GM18502 (cell line): ENCODE results near the gene TRIM48.
"Not testable (repeated sequence)": the region's sequence is repeated elsewhere in the genome, so short reads cannot be mapped to it uniquely, and the experiment has no call there.

ENCODE experiments used
- ATAC-seq: cut with Tn5 transposase; IDR thresholded peaks from one replicate; pipeline ENCODE4 v1.9.1; 2021; ENCODE audit warnings: mild to moderate bottlenecking; ENCODE audit not compliant: unreplicated experiment, poor library complexity

Gene TRIM48, protein sequence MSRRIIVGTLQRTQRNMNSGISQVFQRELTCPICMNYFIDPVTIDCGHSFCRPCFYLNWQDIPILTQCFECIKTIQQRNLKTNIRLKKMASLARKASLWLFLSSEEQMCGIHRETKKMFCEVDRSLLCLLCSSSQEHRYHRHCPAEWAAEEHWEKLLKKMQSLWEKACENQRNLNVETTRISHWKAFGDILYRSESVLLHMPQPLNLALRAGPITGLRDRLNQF

DNA sequence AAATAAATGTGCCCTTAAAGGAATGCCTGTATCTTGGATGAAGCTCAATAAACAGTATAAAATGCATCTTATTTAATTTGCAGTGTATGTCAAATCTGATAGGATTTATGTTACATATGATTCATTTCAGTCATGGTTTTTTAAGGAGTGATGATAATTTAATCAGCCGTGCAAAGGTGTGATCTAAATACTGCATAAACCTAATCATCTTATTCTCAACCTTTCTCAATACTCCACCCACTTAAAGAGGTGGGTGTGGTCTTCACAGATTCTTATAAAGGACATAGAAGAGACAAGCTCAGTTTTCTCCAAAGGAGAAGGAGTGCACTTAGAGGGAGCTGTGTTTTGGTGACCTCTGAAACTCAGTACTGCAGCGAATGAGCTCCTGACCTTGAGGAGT lies at the start of gene TRIM48:
Gene TRIM48, plus strand, starts transcription at position 301 of the 400 bp plus-strand sequence. CDS start 113 bp downstream, outside the sequence.
- not testable (repeated sequence) for ATAC-seq

DNA sequence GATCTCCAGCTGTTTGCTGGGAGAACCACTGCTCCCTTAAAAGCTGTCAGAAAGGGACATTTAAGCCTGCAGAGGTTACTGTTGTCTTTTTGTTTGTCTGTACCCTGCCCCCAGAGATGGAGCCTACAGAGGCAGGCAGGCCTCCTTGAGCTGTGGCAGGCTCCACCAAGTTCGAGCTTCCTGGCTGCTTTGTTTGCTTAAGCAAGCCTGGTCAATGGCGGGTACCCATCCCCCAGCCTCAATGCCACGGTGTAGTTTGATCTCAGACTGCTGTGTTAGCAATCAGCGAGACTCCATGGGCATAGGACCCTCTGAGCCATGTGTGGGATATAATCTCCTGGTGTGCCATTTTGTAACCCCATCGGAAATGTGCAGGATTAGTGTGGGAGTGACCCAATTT lies 23.6 kb upstream of the TRIM48 start:
- ATAC-seq = not testable (repeated sequence)

DNA sequence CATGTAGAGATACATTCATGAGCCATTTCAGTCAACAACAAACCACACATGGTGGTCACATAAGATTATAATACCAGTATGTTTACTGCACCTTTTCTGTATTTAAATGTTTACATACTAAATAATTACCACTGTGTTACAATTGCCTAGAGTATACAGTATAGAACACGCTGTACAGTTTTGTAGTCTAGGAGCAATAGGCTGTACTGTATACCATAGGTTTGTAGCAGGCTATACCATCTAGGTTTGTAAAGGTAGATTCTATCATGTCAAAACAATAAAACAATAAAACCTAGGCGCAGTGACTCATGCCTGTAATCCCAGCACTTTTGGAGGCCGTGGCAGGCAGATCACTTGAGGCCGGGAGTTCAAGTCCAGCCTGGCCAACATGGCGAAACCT lies 1.1 kb downstream of the TRIM48 start:
- no peak for ATAC-seq
